Measurements from ENCODE around the gene ERCC3.

DNA sequence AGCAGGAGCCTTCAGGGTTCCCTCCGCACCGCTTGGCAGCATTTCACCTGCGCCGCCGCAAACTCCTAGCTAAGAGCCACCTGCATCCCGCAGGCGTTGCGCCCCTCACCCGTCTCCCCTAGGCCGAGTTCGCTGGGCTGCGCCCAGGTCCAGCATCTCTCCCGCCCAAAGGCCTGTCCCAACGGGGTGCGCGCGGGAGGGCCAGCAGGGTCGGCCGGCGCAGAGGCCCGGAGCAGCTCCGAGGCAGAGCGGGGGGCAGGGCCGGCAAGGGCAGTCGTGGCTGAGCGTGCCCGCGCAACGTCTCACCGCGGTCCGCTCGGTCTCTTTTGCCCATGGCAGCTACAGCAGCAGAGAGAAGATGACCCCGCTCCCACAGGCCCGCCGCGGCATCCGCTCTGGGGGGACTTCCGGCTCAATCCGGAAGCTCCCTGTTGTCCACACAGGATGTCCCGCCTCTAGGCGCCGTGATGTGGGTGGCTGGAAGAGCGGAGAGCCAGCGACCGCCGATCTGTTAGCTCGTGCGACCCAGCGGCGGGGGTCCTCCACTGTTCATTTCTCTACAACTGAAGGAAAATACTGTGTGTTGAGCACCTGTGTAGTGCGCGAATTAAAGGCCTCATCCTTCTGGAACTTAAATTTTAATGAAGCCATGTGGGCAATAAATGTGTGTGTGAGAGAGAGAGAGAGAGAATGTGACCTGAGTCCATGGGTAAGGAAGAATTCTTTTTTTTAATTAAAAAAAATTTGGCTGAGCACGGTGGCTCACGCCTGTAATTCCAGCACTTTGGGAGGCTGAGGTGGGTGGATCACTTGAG lies at the start of gene ERCC3:
- TF ChIP-seq ESRRG (CRISPR knock-in tag; IDR thresholded peaks at IDR 0.05) (no peak), TOX (CRISPR knock-in tag; IDR thresholded peaks at IDR 0.05; ENCODE audit: borderline replicate concordance) (no peak), ZC3H10 (CRISPR knock-in tag; IDR thresholded peaks at IDR 0.05) (no peak), ARNTL (CRISPR knock-in tag; IDR thresholded peaks at IDR 0.05; ENCODE audit: borderline replicate concordance, low read depth) (no peak), OSR1 (CRISPR knock-in tag; IDR thresholded peaks at IDR 0.05) (no peak), ISL1 (CRISPR knock-in tag; IDR thresholded peaks at IDR 0.05) (no peak), GLIS3 (CRISPR knock-in tag; IDR thresholded peaks at IDR 0.05) (no peak)
- TF ChIP-seq, protein P1, sequence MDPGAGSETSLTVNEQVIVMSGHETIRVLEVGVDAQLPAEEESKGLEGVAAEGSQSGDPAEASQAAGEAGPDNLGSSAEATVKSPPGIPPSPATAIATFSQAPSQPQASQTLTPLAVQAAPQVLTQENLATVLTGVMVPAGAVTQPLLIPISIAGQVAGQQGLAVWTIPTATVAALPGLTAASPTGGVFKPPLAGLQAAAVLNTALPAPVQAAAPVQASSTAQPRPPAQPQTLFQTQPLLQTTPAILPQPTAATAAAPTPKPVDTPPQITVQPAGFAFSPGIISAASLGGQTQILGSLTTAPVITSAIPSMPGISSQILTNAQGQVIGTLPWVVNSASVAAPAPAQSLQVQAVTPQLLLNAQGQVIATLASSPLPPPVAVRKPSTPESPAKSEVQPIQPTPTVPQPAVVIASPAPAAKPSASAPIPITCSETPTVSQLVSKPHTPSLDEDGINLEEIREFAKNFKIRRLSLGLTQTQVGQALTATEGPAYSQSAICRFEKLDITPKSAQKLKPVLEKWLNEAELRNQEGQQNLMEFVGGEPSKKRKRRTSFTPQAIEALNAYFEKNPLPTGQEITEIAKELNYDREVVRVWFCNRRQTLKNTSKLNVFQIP (CRISPR knock-in tag; IDR thresholded peaks at IDR 0.05; ENCODE audit: borderline replicate concordance, low read depth), result no peak
- TF ChIP-seq, protein P2, sequence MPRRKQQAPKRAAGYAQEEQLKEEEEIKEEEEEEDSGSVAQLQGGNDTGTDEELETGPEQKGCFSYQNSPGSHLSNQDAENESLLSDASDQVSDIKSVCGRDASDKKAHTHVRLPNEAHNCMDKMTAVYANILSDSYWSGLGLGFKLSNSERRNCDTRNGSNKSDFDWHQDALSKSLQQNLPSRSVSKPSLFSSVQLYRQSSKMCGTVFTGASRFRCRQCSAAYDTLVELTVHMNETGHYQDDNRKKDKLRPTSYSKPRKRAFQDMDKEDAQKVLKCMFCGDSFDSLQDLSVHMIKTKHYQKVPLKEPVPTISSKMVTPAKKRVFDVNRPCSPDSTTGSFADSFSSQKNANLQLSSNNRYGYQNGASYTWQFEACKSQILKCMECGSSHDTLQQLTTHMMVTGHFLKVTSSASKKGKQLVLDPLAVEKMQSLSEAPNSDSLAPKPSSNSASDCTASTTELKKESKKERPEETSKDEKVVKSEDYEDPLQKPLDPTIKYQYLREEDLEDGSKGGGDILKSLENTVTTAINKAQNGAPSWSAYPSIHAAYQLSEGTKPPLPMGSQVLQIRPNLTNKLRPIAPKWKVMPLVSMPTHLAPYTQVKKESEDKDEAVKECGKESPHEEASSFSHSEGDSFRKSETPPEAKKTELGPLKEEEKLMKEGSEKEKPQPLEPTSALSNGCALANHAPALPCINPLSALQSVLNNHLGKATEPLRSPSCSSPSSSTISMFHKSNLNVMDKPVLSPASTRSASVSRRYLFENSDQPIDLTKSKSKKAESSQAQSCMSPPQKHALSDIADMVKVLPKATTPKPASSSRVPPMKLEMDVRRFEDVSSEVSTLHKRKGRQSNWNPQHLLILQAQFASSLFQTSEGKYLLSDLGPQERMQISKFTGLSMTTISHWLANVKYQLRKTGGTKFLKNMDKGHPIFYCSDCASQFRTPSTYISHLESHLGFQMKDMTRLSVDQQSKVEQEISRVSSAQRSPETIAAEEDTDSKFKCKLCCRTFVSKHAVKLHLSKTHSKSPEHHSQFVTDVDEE (CRISPR knock-in tag; IDR thresholded peaks at IDR 0.05), result no peak
